ENCODE results near the gene COL17A1.

- TF ChIP-seq CTCF (conservative IDR thresholded peaks at IDR 0.05; ENCODE audit: low read depth, low read length) (peak; percentile 47; the same call in 1 of the 2 replicates), EZH2 (IDR thresholded peaks at IDR 0.05; ENCODE audit: low read length, unreplicated experiment) (no peak), EZH2phosphoT487 (IDR thresholded peaks at IDR 0.05; ENCODE audit: borderline replicate concordance, low read length) (no peak)
Observed at GRCh38 chr10:104127411-104127810, 41.7 kb upstream of the COL17A1 start.
